GM21576 (cell line): ENCODE measurements around the gene ADCY9.

Source experiments
- ATAC-seq: cut with Tn5 transposase; IDR thresholded peaks from one replicate; pipeline ENCODE4 v1.9.1; 2021; ENCODE audit warnings: mild to moderate bottlenecking, moderate library complexity; ENCODE audit not compliant: unreplicated experiment

The ADCY9 gene

DNA sequence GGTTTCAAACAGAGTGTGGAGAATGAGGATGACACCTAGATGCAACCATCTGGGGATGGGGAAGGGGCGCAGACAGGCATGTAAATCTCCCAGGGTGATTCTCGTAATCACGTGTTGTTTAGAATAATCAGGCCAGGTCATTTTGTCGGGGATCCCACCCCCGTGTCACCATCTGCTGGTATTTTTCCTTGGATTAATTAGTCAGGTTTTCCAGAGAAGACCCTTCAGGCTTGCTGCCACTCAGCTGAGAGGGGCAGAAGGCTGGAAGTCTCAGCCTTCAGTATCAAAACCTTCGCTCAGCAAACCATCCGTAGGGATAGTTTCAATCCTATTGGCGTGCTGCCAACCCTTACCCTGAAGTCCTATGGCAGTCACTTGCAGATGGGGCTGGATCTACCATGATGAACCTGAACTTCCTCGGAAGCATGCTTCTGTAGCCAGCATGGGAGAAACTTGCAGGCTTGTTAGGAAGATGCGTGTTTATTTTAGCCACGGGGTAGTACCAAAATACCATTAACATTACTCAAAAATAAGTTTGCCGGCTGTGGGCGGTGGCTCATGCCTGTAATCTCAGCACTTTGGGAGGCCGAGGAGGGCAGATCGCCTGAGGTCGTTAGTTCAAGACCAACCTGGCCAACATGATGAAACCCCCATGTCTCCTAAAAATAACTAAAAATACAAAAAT, 7.5 kb upstream of the ADCY9 start:
- ATAC-seq = no peak

DNA sequence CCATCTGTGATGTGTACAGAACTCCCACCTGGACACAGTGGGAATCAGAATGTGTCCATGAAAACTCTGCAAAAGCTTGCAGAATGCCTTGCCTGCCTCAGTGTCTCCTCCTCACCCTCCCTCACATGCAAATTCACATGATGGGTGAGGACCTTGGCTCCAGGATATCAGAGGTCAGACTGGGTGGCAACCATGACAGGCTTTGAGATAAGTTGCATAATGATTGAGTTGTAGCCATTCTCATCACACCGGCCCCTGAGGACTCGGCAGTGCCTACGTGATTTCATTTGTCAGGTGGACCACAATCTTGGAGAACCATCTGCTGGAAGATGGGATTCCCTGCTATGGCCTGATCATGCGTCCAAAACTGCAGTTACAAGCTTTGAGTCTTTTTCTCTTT, 3.9 kb upstream of the ADCY9 start:
- ATAC-seq = no peak

DNA sequence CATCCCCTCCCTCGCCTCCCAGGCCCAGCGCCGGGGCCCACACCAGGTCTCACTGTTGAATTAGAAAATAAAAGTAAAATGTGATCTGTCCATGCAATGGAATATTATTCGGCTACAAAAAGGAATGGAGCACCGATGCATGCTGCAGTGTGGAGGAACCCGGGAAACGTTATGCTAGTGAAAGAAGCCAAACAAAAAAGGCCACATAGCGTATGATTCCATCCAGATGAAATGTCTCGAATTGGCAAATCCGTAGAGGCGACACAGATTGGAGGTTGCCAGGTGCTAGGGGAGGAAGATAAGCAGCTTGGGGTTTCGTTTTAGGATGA, 972 bp upstream of the ADCY9 start:
- no peak for ATAC-seq

DNA sequence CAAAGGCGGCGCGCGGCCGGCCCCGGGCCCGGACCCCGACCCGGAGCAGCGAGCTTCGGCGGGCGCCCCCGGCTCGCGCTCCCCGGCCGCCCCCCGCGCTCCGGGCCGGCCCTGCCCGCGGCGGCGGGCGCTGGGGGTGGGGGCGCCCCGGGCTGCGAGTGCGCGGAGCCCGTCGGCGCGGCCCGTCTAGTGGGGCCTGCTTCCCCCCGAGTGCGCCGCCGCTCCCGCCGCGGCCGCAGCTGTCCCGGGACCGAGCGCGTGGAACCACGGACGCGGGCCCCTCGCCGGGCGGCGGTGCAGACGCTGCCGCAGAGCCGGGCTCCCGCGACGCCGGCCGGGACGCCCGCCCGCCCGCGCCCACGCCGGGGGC, 308 bp downstream of the ADCY9 start:
- ATAC-seq = no peak

DNA sequence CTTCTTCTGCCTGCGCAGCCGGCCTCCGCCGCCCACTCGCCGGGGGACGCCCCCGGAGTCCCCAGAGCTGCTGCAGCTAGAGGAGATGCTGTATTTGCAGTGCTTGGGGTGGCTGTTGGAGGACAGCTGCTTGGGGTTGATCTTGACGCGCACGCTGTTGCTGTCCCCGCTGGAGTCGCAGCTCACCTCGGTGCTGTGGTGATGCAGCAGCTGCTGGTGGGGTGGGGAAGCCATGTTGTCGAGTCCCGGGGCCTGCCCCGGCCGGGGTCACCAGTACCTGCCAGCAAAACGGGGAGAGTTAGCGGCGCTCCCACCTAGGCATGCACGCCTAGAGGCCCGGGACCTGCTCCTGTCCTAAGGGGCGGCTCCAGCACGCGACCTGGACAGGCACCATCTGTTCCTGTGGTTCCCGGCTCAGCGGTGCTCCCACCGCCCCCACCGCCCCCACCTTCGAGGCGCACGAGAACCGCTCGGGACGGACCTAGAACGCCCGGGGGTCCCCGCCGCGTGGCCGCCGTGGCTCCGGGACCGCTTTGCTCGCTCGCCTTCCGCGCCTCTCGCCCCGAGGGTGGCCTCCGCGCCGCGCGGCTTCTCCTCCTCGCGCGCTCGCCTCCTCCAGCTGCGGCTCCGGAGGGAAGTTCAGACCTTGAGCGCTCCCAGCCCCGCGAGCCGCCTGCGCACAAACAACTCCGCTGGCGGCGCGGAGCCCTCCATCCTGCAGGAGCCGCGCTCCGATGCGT, 863 bp downstream of the ADCY9 start:
- ATAC-seq = peak; percentile 21

DNA sequence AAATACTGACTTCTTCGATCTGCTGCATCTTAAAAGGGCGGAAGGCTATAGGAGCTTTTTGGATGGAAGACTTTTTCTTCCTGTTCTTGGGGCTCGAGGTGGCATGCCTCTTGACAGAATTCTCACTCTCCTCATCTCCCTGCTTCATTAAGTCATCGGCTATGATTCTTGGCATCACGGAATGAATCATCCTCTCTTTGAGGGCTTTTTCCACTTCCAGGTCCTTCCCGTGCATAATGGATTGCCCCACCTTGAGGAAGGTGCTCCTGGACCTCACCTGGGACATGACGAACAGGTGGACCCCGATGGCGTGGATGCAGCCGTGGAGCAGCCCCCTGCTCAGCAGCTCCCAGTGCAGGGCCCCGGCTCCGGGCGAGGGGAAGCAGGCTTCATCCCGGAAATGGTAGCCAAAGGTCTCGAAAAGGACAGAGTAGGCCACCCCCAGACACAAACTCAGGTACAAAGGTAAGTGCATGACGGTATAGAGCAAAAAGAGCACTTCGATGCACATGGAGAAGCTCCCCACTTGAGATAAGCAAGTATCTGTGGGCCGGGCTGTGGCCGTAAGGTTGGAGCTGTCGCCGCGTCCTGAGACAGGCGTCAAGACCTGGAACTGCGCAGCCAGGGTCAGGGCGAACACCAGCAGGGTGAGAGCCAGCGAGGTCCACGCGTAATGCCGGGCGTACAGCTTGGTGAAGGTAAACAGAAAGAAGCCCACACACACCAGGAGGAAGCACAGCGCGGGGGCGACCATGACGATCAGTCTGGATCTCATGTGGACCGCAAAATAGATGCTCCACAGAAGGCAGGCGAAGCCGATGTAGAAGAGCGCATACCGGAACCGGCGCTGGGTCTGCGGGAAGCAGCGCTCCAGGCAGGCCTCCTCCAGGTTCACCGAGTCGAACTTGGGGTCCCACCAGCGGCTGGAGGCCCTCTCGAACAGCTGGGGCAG, 1.7 kb downstream of the ADCY9 start:
- no peak for ATAC-seq

DNA sequence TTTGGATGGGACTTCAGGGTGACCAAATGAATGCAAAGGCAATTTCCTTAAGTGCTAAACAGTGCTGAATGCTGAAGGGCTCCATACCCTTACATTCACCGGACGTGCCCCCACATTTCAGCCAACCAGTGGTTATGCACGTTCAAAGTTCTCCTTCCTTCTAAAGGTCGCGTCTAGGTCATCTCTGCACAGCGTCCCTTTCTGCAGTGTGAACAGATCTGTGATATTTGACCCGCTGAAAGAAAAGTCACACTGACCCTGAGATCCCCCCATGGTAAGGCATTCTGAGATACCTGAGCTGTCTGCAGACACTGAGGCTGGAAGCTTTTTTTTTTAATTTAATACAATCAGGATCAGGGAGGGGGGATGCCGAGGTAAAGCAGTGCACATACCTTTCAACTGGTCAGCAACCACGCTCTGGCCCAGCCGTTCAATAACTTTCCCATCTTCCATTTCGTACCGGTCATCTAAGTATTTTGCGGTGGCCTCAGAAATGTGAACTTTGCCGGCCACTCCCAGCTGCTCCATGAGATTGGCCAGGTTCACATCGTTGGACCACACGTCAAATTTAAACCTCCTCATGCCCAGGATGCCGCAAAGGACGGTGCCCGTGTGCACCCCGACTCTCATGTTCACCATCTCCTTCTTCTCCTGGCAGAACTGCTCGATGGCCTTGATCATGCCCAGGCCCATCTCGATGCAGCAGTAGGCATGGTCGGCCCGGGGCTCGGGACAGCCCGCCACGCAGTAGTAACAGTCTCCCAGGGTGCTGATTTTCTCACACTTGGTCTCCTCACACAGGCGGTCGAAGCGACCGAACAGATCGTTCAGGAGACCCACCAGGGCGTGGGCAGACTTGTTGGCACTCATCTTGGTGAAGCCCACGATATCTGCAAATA, 2.6 kb downstream of the ADCY9 start:
- no peak for ATAC-seq

DNA sequence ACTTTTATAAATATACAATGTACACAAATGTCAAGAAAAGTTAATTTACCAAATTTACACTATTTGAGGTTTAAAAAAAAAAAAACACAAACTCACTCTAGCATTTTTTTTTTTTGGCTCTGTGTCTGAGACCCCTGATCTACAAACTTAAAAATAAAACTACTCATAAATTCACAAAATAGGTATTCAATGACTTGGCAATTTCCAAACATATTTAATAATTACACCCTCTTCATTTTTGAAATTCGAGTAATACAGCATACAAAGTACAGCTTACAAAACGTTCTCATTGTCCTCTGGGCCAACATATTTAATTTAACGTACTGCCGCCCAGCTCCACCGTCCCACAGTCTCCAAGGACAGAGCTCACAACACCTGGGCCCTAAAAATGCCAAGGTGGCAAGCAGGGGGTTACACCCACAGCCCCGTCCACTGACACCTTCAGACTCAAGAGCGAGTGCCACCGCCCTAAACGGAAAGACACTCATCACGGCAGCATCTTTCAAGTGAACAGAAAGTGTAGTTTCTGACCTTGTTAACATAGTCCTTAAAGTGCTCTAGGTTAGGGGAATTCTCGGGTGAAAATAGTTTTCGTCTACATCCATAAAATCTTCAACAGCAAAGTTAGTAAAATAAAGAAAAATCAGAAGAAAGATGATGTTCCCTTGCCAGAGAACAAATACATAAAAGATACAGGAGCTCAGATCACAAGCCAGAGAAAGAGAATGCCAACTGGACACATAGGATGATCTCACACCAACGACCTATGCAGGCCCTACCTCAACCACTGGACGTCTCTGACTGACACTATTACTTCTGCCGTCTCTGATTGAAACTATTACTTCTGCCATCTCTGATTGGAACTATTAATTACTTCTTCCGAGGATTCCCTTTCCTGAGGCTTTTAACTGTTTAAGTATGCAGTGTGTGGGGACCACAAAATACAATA, 4.2 kb downstream of the ADCY9 start:
- ATAC-seq = no peak

DNA sequence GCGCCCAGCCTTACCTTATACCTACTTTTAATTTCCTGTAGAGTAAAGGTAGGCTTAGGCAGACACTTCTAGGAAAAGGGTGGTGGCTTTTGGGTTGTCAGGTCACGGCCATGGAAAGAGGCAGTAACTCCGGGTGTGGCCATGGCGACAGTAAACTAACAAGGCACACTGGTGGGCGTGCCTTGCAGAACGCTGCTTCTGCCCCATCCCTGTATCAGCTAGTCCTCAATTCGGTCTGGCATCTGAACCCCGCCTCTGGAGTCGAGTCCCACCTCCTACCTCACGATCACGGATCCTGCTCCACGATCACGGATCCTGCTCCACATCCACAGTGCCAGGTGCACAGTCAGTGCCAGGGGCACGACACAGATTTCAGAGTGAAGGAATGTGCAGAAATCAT, 5.6 kb downstream of the ADCY9 start:
- no peak for ATAC-seq

DNA sequence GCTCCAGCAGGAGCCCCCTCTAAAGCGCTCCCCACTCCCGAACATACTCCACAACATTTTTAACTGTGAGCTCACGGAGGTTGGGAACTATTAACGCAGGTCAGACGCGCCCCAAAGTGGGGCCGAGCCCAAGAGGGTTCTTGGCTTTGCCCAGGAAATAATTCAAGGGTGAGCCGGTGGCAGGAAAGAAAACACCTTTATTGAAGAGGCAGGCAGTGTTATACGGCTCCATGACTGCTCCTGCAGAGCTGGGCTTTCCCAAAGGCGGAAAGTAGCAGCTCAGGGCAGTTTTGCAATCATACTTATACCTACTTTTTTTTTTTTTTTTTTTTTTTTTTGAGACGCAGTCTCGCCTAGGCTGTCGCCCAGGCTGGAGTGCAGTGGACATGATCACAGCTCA, 6.2 kb downstream of the ADCY9 start:
- no peak for ATAC-seq

DNA sequence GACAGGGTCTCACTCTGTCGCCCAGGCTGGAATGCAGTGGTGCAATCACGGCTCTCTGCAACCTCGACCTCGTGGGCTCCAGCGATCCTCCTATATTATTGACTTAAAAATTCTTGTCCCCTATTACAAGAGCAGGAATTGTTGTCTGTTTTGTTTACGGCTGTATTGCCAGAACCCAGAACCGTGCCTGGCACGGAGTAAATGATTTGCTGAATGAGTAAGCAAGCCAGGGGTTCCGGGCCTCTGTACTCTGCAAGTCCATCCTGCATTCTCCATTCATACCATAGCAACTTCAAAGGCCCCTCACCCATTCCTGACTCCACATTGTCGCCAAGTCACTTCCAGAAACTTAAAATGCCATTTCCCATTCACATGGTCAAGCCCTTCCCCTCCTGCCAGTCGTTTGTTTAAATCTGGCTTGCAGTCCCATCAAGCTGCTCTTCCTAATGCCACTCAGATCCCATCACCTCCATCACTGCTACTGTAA, 6.9 kb downstream of the ADCY9 start:
- ATAC-seq = no peak

DNA sequence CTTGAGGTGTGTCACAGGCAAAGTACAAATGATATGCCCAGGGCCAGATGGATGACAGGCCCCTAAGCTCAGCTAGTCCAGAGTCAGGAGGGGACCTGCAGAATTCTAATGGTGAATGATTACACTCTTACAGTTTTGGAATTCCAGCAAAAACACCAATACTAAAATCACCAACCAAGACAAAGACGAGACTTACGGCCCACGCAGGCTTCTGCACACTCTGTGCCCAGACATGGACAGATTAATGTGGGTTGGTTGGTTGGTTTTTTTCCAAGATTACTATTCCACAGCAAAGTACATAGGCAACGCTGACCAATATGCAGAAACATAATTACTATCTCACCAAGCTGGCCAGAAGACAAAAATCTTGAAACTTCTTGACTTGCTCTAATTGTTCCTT, 9.7 kb downstream of the ADCY9 start:
- ATAC-seq = no peak

DNA sequence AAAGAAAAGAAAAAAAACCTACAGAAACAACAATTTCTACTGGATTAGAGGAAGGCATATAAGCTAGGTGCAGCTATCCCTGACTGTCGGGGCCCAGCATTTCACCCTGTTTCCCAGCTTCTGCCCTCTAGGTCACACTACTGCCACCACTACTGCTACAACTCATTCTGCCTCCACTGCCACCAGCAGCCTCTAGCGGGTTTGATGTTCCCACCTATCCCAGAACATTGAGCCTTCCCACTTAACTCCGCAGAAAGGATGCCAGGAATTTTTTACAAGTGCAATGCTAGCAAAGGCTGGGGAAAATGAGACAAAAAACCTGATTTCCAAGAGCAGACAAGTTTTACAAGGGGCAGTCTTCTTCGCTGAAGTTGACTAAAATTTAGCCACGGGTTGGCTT, 10.4 kb downstream of the ADCY9 start:
- no peak for ATAC-seq

DNA sequence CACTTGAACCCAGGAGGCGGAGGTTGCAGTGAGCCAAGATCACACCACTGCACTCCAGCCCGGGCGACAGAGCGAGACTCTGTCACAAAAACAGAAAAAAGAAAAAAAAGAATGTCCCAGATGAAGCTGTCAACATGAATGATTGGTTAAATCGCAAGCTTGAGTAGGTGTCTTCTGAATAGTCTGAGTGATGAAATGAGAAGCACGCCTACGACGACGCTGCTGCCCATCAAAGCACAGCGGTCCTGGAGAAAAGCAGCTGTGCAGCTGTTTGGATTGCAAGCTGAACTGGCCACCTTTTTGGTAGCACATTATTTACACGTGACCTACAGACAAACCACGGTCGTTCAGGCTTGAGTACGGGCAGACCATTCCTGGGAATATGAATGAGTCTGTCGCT, 12.5 kb downstream of the ADCY9 start:
- no peak for ATAC-seq

DNA sequence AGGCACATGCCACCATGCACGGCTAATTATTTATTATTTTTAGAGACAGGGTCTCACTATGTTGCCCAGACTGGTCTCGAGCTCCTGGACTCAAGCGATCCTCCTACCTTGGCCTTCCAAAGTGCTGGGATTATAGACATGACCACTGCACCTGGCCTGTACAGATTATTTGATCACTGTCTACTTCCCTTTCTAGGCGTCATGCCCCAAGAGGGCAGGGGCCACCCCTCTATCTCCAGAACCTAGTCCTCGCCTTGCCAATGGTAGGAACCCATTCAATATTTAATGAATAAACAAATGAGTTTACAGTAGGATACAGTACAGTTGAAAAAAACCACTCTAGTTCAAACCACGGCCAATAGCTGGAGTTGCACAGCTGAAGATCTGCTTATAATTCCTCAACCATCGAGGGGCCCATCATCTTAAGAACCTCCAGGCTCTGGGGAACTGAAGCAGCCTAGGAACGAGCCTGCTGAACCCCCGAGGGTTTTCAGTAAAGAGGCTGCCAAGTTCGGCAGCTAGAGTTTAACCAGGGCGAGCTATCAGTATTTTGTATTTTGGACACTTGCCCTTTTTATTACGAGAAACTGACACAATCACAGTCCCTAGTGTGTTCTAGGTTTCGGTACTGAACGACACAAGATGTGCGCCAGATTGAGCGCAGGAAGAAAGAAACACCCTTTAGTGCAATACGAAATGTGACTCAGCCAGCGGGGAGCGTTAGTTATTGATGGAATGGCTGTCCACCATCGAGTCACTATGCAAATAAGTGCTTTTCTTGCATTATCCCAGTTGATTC, 14.6 kb downstream of the ADCY9 start:
- ATAC-seq = no peak

DNA sequence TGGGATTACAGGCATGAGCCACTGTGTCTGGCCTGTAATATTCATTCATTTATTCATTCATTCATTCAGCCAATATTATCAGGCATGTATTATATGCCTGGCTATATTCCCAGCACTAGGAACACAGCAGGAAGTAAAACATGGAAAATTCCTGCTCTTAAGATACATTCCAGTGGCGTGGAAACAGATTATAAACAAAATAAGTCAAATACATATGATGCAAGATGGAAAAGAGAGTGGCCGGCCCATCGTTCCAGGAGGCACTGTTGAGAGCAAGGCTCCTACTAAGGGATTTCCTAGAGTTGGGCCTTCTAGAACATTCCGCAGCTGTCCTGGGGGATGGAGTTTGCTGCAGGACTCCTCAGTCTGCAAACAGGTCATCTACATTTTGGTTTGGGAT, 17.7 kb downstream of the ADCY9 start:
- no peak for ATAC-seq

DNA sequence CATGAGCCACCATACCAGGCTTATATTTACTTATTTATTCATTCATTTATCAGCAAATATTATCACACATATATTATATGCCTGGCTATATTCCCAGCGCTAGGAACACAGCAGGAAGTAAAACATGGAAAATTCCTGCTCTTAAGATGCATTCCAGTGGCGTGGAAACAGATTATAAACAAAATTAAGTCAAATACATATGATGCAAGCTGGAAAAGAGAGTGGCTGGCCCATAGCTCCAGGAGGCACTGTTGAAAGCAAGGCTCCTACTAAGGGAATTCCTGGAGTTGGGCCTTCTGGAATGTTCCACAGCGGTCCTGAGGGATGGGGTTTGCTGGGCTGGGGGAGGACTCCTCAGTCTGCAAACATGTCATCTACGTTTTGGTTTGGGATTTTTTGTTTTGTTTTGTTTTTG, 18.4 kb downstream of the ADCY9 start:
- no peak for ATAC-seq

DNA sequence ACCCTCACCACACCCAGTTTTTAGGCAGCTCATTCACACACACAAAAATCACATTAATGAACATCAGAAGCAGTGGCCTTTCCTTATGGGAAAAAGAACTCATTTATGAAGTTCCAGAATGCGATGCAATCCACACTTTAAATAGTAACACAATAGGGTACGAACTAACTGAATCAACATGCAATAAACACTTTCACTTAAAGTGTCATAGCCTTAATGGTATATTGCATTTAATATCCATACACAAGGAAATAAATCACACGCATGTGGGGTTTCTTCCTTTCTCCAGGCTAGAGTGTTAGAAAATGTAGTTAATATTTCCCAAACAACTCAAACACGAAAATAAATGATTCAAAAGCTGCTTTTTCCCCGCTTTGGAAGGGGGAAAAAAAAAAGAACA, 19.7 kb downstream of the ADCY9 start:
- no peak for ATAC-seq
